Erythroblast (primary cell): Measurements from ENCODE around the gene CEBPE.

Experiments
- DNase-seq, 2 experiments: peaks; one replicate each; lab custom pipeline; 2025; lab: John Stamatoyannopoulos, UW
- GATA1 ChIP-seq: IDR thresholded peaks from 2 replicates; pipeline ENCODE4 v1.6.1; 2011; ENCODE audit warnings: low read depth, mild to moderate bottlenecking, control low read depth, low read length, moderate library complexity
- POLR2A ChIP-seq: IDR thresholded peaks from 2 replicates; pipeline ENCODE4 v1.6.1; 2011; ENCODE audit warnings: mild to moderate bottlenecking, low read length

The CEBPE gene

GRCh38 chr14:23080474-23080873 lies 38.6 kb downstream of the CEBPE start:
- TF ChIP-seq POLR2A (no peak), GATA1 (no peak)
- DNase-seq = no peak

- no peak for DNase-seq
- TF ChIP-seq POLR2A = no peak
- no peak for TF ChIP-seq GATA1
Observed at GRCh38 chr14:23079716-23080115, 39.3 kb downstream of the CEBPE start.

GRCh38 chr14:23078692-23079116 lies 40.4 kb downstream of the CEBPE start:
- TF ChIP-seq GATA1 = no peak
- TF ChIP-seq POLR2A = no peak
- DNase-seq = no peak

- TF ChIP-seq GATA1 (no peak), POLR2A (no peak)
- DNase-seq = no peak
Observed at GRCh38 chr14:23077962-23078361, 41.1 kb downstream of the CEBPE start.

GRCh38 chr14:23076785-23077408 lies 42.2 kb downstream of the CEBPE start:
- TF ChIP-seq GATA1 (no peak), POLR2A (no peak)
- DNase-seq = no peak

- TF ChIP-seq GATA1 (no peak), POLR2A (no peak)
- DNase-seq = no peak
Observed at GRCh38 chr14:23074906-23075305, 44.1 kb downstream of the CEBPE start.

- no peak for TF ChIP-seq GATA1
- TF ChIP-seq POLR2A = no peak
- no peak for DNase-seq
Observed at GRCh38 chr14:23071921-23072539, 47.0 kb downstream of the CEBPE start.

GRCh38 chr14:23071244-23071920 lies 47.7 kb downstream of the CEBPE start:
- TF ChIP-seq POLR2A (peak; percentile 72), GATA1 (no peak)
- DNase-seq = no peak

GRCh38 chr14:23070262-23071129 lies 48.6 kb downstream of the CEBPE start:
- DNase-seq = no peak
- TF ChIP-seq GATA1 = no peak
- no peak for TF ChIP-seq POLR2A

- TF ChIP-seq GATA1 (no peak), POLR2A (no peak)
Observed at GRCh38 chr14:23069413-23069806, 49.6 kb downstream of the CEBPE start.

GRCh38 chr14:23068789-23069412 lies 50.2 kb downstream of the CEBPE start:
- no peak for TF ChIP-seq POLR2A
- TF ChIP-seq GATA1 = no peak
- no peak for DNase-seq

More at GRCh38 chr14:23069413-23069806, 49.6 kb downstream of the CEBPE start:
- DNase-seq = no peak

- no peak for TF ChIP-seq GATA1
- TF ChIP-seq POLR2A = no peak
- DNase-seq = no peak
Observed at GRCh38 chr14:23067847-23068788, 50.9 kb downstream of the CEBPE start.
